ENCODE data around the gene DDAH2.

DDAH2 gene

DNA sequence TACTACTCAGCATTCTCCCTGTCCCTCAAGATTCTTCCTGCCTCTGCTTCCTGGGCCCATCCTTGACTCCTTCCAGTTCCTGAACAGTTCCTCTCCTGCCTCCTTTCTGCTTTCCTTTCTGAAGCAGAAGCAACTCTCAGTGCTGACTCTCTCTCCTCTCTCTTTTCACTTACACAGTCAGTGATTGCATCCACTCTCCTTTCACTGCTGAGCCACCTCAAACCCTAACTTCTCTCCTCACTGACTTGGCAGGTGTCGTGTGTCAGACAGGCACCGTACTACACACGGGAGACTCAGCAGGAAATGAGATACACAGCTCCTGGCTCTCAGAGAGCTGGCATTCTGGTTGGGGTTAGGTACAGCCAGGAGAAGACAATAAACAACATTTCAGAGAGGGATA, 31.5 kb downstream of the DDAH2 start:
- ATAC-seq, result peak; percentile 85
- Mint-ChIP-seq H3K36me3 (peaks cover 95% of the 10 kb centered on the region), H3K27ac (peak overlapping the region; percentile 83), H3K4me1 (peaks cover 31% of the 10 kb centered on the region), H3K9me3 (no peaks in the 10 kb centered on the region), H3K4me3 (peak overlapping the region; percentile 3)
- DNase-seq (ENCODE audit: low spot score in 2 of 2), result no peak

DNA sequence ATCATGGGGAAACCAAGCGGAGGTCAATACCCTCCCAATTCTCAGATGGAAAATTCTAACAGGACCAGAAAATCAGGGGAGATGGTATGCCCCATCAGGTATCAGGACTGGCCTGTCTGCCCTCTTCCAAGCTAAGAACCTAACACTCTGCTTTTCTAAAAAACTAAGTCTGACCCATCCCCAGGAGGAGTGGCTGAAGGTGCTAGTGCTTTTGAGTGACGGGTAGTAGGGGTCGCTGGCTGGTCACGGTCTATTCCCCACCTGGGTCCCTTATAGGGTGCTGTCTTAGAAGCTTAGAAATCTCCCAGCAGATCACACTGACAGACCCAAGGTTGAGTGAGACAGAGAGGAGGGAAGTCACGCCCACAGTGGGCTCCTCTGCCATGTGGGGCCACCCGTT, 35.6 kb downstream of the DDAH2 start:
- no peak for ATAC-seq
- no peaks in the 10 kb centered on the region for H3K9me3 Mint-ChIP-seq
- DNase-seq (ENCODE audit: low spot score in 2 of 2), result no peak
- H3K4me3 Mint-ChIP-seq, result no peak overlapping the region
- H3K36me3 Mint-ChIP-seq, result peaks cover 87% of the 10 kb centered on the region
- H3K4me1 Mint-ChIP-seq, result peaks cover 21% of the 10 kb centered on the region
- no peak overlapping the region for H3K27ac Mint-ChIP-seq

DNA sequence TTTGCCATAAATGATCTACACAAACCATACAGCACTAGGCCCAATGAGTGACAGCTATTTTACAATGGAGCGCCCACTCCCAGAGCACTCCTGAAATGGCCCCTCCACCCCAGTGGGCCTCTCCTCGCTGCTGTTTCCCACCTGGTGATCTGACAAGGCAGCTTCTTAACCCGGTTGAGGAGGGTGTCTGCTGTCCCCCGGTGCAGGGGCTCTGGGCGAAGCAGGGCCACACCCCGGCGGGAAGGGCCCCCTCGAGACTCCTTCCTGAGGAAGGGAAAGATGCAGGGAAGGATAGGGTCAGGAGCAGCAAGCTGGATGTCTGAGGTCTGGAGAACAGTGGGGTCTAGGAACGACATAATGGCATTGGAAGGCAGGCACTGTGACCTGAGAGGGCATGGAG, 36.2 kb downstream of the DDAH2 start:
- Mint-ChIP-seq H3K4me1 (peaks cover 18% of the 10 kb centered on the region), H3K4me3 (no peak overlapping the region), H3K27ac (no peak overlapping the region), H3K36me3 (peaks cover 87% of the 10 kb centered on the region), H3K9me3 (no peaks in the 10 kb centered on the region)
- ATAC-seq (no peak), DNase-seq (ENCODE audit: low spot score in 2 of 2) (no peak)

DNA sequence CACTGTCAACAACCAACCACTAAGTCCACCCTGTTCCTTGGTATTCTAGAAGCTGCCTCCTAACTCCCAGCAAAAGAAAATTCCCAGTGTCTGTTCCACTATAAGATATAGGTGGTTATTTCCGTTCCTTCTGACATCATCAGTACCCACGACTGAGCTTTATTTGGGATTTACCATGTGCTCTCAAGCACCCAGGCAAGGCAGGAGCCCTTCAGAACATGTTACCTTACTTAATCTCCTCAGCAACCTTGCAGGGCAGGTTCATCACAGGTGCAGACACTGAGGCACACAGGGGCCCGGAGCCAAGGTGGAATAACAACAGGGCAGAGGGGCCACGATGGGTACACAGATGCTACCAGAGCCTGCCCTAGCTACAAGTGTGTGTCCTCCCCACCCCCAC, 36.7 kb downstream of the DDAH2 start:
- no peak for DNase-seq (ENCODE audit: low spot score in 2 of 2)
- H3K4me3 Mint-ChIP-seq, result no peak overlapping the region
- H3K9me3 Mint-ChIP-seq, result no peaks in the 10 kb centered on the region
- no peak overlapping the region for H3K27ac Mint-ChIP-seq
- ATAC-seq, result no peak
- H3K36me3 Mint-ChIP-seq, result peaks cover 87% of the 10 kb centered on the region
- H3K4me1 Mint-ChIP-seq, result peaks cover 13% of the 10 kb centered on the region

DNA sequence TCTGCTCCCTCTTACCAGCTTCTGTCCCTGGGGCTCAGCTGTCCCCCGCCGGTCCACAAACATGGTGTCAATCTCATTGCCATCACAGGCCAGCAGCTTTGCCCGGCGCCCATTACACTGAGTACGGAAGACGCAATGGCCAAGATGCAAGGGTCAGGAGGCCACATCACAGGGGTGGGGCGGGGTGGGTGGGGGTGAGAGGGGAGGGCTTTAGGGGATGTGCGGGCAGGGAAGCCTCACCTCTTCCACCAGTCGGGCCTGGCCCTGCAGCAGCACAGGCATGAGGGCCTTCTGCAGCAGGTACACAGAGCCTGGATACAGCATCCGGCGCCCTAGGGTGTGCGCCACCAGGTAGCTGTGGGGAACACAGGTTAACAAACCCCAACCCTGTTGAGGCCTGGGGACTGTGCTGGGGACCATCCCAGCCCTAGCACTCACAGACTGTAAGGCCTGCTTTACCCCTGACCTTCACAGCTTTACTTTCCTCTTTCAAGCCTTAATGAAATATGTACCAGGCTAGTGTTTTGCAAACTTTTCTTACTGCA, 37.5 kb downstream of the DDAH2 start:
- H3K36me3 Mint-ChIP-seq, result peaks cover 87% of the 10 kb centered on the region
- DNase-seq (ENCODE audit: low spot score in 2 of 2), result no peak
- no peaks in the 10 kb centered on the region for H3K9me3 Mint-ChIP-seq
- H3K4me3 Mint-ChIP-seq, result no peak overlapping the region
- no peak for ATAC-seq
- peaks cover 8% of the 10 kb centered on the region for H3K4me1 Mint-ChIP-seq
- H3K27ac Mint-ChIP-seq, result no peak overlapping the region

DNA sequence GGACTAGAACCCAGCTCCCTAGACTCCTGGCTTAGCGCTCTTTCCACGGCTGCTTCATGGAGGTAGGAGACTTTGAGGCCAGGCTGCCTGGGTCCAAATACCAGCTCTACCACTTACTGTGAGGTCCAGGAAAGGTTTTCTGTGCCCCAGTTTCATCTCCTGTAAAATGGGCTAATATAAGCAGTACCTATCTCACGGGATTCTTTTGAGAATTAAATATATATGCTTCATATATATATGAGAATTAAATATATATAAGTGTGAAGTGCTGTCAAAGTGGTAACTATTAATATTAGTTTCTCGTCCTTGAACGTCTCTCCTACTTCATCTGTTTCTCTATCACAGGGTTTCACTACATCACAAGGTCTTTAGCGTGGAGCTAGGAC, 38.0 kb downstream of the DDAH2 start:
- H3K27ac Mint-ChIP-seq, result no peak overlapping the region
- ATAC-seq (no peak), DNase-seq (ENCODE audit: low spot score in 2 of 2) (no peak)
- H3K36me3 Mint-ChIP-seq, result peaks cover 87% of the 10 kb centered on the region
- H3K4me1 Mint-ChIP-seq, result peaks cover 8% of the 10 kb centered on the region
- H3K9me3 Mint-ChIP-seq, result no peaks in the 10 kb centered on the region
- no peak overlapping the region for H3K4me3 Mint-ChIP-seq

DNA sequence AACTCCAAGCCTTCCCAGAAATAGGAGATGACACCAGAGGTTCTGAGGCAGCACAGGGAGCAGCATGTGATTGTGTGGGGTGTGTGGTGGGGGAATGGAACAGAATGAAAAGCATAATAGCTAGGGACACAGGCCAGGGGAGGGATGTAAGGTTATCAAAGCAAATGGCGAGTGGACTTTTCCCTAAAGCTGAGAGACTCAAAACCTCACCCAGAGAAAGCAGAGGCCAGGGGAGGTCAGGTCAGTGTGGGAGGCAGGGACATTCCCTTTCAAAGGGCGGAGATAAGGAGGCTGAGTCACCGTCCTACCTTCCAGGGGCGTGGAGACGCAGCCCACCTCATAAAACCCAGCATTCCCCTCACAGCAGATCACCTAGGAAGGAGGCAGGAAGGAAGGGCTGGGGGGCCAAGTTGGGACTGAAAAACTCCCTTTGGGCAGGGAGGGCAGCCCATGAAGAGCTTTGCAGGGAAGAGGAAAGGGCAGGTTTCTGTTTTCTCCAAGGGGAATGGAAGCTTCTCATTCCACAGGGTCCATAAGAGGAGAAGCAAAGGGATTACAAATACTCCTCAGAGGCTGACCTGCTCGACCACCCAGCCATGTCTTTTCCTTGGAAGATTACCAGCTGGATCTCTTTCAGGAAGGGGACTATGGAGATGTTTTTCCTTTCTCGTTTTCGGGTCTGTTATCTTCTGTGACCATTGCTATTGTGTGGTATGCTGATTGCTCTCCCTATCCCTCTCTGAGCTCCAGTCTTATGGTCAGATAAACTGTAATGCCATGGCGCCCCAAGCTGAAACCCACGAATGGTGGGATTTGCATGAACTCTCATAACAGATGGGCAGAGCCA, 38.6 kb downstream of the DDAH2 start:
- DNase-seq (ENCODE audit: low spot score in 2 of 2), result no peak
- no peak for ATAC-seq
- Mint-ChIP-seq H3K27ac (peak overlapping the region; percentile 74), H3K4me3 (no peak overlapping the region), H3K4me1 (peaks cover 8% of the 10 kb centered on the region), H3K9me3 (no peaks in the 10 kb centered on the region), H3K36me3 (peaks cover 87% of the 10 kb centered on the region)

DNA sequence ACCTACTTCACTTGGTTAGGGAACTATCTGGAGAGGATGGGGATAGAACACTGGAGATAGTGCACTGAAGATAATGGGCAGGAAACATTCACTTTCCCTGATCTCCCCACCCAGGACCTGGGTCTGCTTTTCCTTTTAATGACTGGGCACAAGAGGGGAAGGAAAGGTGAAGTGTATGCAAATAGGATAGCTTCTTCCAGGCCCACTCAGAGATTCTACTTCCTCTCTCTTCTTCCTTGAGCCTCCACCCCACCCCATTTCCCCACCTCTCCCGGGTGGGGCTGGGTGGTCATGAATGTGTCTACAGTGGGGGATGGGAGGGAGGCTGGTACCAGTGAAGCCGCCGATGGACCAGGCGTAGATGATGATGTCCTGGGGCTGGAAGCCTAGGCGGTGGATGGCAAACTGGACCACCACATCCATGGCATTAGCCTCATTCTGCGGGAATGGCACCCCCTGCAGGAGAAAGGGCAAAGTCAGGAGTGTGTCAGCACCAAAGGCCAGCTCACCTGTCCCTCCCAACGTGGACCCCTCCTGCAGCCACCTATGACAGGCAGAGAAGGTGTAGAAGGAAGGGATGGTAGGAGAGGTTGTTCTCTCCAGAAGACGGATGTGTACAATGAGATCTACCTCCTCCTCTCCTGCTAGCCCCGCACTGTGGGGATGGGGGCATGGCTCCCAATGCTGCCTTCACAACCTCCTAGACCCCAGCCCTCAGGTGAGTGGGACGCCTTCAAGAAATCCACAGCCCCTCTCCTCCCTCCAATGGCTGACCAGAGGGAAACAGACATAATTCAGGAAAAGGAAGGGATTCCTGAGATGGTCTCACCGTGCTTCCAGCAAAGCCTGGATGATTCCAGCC, 39.6 kb downstream of the DDAH2 start:
- DNase-seq (ENCODE audit: low spot score in 2 of 2), result no peak
- Mint-ChIP-seq H3K4me1 (peaks cover 8% of the 10 kb centered on the region), H3K4me3 (no peak overlapping the region), H3K27ac (peak overlapping the region; percentile 74), H3K36me3 (peaks cover 85% of the 10 kb centered on the region), H3K9me3 (no peaks in the 10 kb centered on the region)
- ATAC-seq, result peak; percentile 39

DNA sequence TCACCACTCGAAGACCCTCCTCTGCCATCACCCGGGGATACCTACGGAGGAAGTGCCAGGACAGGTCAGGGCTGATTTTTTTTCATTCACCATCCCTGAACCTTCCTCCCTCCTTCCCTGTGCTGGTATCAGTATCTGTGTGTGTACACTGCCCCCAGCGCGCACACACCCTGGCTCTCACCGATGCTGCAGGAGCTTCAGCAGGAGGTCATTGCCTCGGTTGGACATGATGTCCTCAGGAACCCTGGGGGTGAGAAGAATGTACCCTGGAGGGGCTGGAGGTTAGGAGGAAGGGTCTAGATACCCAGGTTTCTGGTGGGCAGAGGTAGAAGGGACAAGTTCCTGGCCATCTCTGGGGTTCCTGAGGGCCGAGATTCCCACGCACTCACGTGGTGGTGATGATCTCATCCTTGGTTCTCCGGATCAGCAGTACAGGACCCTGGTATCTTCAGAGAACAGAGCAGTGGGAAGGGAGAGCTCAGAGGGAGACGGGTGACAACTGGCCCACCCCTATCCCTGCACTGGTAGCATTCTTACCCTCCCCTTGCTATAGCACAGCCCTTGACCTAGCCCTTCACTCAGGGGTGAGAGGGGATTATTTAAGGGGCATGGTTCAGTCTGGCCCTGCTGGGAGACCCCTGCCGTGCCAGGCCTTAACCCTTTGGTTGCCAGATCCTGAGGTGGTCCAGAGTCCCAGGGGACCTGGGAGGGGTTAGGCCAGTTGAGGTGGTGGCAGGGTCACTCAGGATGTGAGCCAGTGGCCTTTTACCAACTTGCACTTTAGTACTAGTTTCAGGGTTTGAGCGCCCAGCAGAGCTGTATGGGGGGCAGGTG, 41.0 kb downstream of the DDAH2 start:
- ATAC-seq, result no peak
- H3K4me1 Mint-ChIP-seq, result peaks cover 8% of the 10 kb centered on the region
- peak overlapping the region; percentile 32 for H3K27ac Mint-ChIP-seq
- DNase-seq (ENCODE audit: low spot score in 2 of 2), result no peak
- H3K4me3 Mint-ChIP-seq, result no peak overlapping the region
- H3K9me3 Mint-ChIP-seq, result no peaks in the 10 kb centered on the region
- peaks cover 71% of the 10 kb centered on the region for H3K36me3 Mint-ChIP-seq

DNA sequence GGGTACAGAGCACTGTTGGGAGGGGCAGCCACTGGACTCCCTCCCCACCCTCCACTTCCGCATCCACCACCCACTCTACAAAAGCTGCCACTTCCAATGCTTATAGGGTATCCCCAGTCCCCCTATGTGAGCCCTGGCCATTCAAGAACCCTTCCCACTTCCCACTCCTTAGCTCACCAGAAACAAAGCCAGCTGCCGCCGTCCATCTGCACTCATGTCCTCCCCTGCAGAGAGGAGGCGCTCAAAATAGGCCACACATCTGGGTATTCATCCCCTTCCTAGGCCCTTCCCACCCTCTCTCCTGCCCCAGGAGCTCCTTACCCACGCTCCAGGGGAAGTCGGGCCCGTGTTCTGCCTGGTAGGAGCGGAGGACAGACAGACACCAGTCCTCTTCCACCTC, 41.8 kb downstream of the DDAH2 start:
- H3K36me3 Mint-ChIP-seq, result peaks cover 69% of the 10 kb centered on the region
- no peak for ATAC-seq
- H3K27ac Mint-ChIP-seq, result peak overlapping the region; percentile 32
- peaks cover 8% of the 10 kb centered on the region for H3K4me1 Mint-ChIP-seq
- H3K4me3 Mint-ChIP-seq, result no peak overlapping the region
- no peaks in the 10 kb centered on the region for H3K9me3 Mint-ChIP-seq
- DNase-seq (ENCODE audit: low spot score in 2 of 2), result no peak

DNA sequence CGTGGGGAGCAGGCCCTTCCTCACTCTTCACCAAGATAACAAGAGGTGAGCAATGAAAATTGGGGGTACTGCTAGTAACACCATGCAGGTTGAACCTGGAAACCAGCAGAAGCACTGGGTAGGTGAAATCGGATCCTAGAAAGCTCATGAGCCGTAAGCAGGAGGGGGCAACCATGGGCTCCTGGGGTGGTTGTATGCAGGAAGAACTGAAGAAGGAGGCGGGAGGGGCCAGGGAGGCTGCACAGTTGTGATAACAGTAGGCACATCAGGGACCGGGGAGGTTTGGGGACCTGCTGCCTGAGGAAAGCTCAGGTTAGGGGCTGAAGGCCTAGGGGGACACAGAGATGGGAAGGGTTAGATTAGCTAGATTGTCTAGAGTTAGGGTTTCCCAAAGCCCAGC, 42.6 kb downstream of the DDAH2 start:
- Mint-ChIP-seq H3K36me3 (peaks cover 68% of the 10 kb centered on the region), H3K27ac (peak overlapping the region; percentile 32), H3K4me1 (peaks cover 12% of the 10 kb centered on the region), H3K4me3 (no peak overlapping the region), H3K9me3 (no peaks in the 10 kb centered on the region)
- ATAC-seq (no peak), DNase-seq (ENCODE audit: low spot score in 2 of 2) (no peak)

DNA sequence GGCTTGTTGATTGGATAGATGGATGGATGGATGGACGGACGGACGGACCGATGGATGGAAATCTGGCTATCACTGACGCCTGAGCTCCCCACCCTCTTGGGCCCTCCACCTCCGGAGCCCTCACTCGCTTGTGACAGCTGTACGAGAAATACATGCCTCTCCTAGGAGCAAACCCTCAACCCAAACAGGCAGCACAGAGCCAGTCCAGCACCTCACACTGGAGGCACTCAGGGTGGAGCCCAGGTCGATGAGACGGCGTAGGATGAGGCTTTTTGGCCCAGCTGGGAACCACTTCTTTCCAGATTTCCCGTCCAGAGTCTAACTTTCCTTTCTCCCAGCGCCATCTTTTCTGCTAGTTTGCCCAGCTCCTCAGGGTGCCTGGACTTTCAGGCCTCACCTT, 45.5 kb downstream of the DDAH2 start:
- Mint-ChIP-seq H3K9me3 (no peaks in the 10 kb centered on the region), H3K27ac (peak overlapping the region; percentile 40)

DNA sequence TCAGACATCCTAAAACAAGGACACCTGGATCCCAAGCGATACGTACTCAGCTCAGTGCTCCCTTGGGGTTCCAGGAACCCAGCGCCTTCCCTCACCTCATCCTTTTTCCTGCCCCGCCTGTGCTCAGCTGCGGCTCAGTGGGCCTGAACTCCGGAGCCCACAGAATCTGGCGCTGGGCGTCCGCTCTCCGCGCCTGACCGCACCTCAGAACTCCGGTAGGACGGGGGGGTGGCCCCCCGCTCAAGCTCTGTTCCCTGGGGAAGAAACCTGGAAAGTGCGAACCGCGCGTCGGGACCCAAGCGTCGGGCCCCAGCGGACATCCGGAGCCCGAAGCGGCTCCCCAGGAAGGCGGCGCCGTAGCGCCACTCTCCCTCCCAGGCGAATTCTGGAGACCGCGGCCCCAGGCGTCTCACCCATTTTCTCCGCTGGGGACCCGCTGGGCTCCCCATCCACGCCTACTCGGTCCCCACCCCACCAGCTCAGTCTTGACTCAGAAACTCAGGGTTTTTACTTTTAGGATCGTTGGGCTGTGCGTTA, 47.9 kb downstream of the DDAH2 start:
- H3K27ac Mint-ChIP-seq, result peak overlapping the region; percentile 90
- peaks cover 34% of the 10 kb centered on the region for H3K4me1 Mint-ChIP-seq
- DNase-seq (ENCODE audit: low spot score in 2 of 2), result peak in 1 of 2 donors; percentile 71
- peaks cover 26% of the 10 kb centered on the region for H3K36me3 Mint-ChIP-seq
- H3K4me3 Mint-ChIP-seq, result peak overlapping the region; percentile 83
- ATAC-seq, result peak; percentile 74
- H3K9me3 Mint-ChIP-seq, result no peaks in the 10 kb centered on the region

More for the DNA sequence above, 45.5 kb downstream of the DDAH2 start:
- no peak for DNase-seq (ENCODE audit: low spot score in 2 of 2)
- no peak for ATAC-seq
- peaks cover 26% of the 10 kb centered on the region for H3K4me1 Mint-ChIP-seq
- peaks cover 50% of the 10 kb centered on the region for H3K36me3 Mint-ChIP-seq
- H3K4me3 Mint-ChIP-seq, result no peak overlapping the region

DNA sequence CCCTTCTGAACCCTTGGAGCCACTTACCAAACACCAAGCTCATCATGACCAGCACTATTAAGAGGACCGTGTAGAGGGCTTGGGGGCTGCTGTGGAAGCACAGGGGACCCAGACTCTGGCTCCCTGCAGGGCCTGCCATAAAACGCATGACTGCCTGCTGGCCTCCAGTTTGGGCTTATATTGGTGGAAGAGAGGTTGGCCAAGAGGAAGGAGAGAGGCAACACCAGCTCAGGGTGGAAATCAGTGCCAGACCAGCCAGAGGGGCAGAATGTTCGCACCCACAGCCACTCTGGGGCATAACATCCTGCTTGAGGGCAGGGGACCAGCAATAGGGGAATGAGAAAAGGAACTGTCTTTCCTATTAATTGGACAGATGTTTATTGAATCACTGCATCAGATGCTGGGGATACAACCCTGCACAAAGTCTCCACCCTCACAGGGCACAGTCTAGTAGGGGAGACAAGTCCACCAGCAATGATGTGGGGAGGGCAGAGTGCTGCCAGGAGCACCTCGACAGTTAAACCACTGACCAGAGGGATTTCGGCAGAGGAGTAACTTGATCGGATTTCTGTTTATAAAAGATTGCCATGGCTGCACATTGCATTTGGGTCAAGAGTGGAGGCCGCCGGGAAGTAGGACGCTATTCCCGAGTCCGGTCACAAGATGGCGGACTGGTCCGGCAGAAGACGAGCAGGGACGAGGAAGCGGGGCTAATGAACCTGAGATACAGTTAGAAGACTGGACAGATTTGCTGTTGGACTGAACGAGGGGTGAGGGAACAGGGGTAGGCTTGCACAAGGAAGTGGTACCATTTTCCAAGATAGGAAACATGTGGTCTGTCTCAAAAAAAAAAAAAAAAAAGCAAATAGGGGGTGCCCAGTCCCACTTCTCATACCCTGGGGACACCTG, 48.6 kb downstream of the DDAH2 start, which contains the start of gene LY6G5C:
Gene LY6G5C, minus strand, starts transcription at position 842 of the 909 bp plus-strand sequence. Its CDS starts 694 bp downstream, at position 148.
- DNase-seq (ENCODE audit: low spot score in 2 of 2) (peak; percentile 47 to 80), ATAC-seq (peak; percentile 83)

More for the DNA sequence above, 48.6 kb downstream of the DDAH2 start, which contains the start of gene LY6G5C:
- H3K9me3 Mint-ChIP-seq, result no peaks in the 10 kb centered on the region
- peaks cover 19% of the 10 kb centered on the region for H3K36me3 Mint-ChIP-seq
- peak within 1 kb of the TSS; percentile 90 for H3K27ac Mint-ChIP-seq
- peaks cover 34% of the 10 kb centered on the region for H3K4me1 Mint-ChIP-seq
- peak within 1 kb of the TSS; percentile 83 for H3K4me3 Mint-ChIP-seq

Measured in stimulated activated effector memory CD8-positive, alpha-beta T cell treated with anti-CD3 and anti-CD28 coated beads, Interleukin-12 subunit alpha, Interleukin-12 subunit beta, amount 100 ng/mL, for 72 hours (primary cell).